MCF 10A (cell line): Measurements from ENCODE around the gene ZDBF2. TPM values are rescaled to one million over a fixed set of nuclear protein-coding genes. Genes with fewer than 3 reads are reported as not detected.

Experiments
- BruUV-seq: library from RNA; stranded (reverse); fragments of 400-500 nt; replicated peaks from 2 replicates; lab custom pipeline; 2021; lab: Mats Ljungman, UMichigan
- CTCF ChIA-PET: fragments of 300-600 bp; sonication (Branson Sonifier 250); formaldehyde crosslinking; extraction: SDS; loops from one replicate; lab custom pipeline; 2021; ENCODE audit warnings: antibody characterized with exemption, inconsistent platforms; lab: Yijun Ruan, JAX
- POLR2A ChIA-PET: fragments of 300-600, 350-650 bp; sonication (Branson Sonifier 250); formaldehyde crosslinking; extraction: SDS; loops from one replicate; lab custom pipeline; 2020; ENCODE audit warnings: antibody characterized with exemption, inconsistent platforms; lab: Yijun Ruan, JAX
- DNase-seq: peaks from one replicate; pipeline ENCODE4 v3.0.0-alpha.2; 2018; ENCODE audit not compliant: unreplicated experiment
- H3K27ac Mint-ChIP-seq: one replicate; pipeline ENCODE4 v1.8.0; 2022; ENCODE audit warnings: mild to moderate bottlenecking, low read depth, mixed read lengths; ENCODE audit not compliant: unreplicated experiment
- H3K27me3 Mint-ChIP-seq: one replicate; pipeline ENCODE4 v1.8.0; 2022; ENCODE audit warnings: mixed read lengths; ENCODE audit not compliant: insufficient read depth, unreplicated experiment
- H3K36me3 Mint-ChIP-seq: one replicate; pipeline ENCODE4 v1.8.0; 2022; ENCODE audit warnings: mild to moderate bottlenecking, moderate library complexity, mixed read lengths; ENCODE audit not compliant: insufficient read depth, unreplicated experiment
- H3K4me1 Mint-ChIP-seq: one replicate; pipeline ENCODE4 v1.8.0; 2022; ENCODE audit warnings: mixed read lengths; ENCODE audit not compliant: insufficient read depth, unreplicated experiment
- H3K4me3 Mint-ChIP-seq: one replicate; pipeline ENCODE4 v1.8.0; 2022; ENCODE audit warnings: mild to moderate bottlenecking, moderate library complexity, mixed read lengths; ENCODE audit not compliant: unreplicated experiment
- H3K9me3 Mint-ChIP-seq: one replicate; pipeline ENCODE4 v1.8.0; 2022; ENCODE audit warnings: mixed read lengths; ENCODE audit not compliant: unreplicated experiment
- intact Hi-C: fragments of 100-400 bp; cut with micrococcal nuclease; formaldehyde crosslinking; loops from 2 replicates; pipeline ENCODE4 v1.14.1; 2022
- total RNA-seq: library from RNA; stranded (reverse); gene quantifications from 2 replicates; pipeline ENCODE4 v1.2.3, GENCODE V29; 2022
- TF ChIP-seq, protein P1 (sequence below): fragments of 200-600 bp; IDR thresholded peaks from one replicate; pipeline ENCODE4 v1.8.0; 2022; ENCODE audit warnings: antibody characterized with exemption, mild to moderate bottlenecking; ENCODE audit not compliant: unreplicated experiment

ZDBF2 gene
- total RNA-seq, 1 experiment from 2014 or later: 15.6 TPM

DNA sequence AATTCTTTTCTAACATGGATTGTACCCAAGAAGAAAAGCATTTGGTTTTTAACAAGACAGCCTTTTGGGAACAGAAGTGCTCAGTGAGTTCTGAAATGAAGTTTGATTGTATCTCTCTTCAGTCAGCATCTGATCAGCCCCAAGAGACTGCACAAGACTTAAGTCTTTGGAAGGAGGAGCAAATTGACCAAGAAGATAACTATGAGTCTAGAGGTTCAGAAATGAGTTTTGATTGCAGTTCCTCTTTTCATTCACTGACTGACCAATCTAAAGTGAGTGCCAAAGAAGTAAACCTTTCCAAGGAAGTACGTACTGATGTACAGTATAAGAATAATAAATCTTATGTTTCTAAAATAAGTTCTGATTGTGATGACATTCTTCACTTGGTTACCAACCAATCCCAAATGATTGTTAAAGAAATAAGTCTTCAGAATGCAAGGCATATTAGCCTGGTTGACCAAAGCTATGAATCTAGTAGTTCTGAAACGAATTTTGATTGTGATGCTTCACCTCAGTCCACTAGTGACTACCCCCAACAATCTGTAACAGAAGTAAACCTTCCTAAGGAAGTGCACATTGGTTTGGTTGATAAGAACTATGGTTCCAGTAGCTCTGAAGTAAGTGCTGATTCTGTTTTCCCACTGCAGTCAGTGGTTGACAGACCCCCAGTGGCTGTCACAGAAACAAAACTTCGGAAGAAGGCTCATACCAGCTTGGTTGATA, 31.2 kb downstream of the ZDBF2 start:
- Mint-ChIP-seq H3K4me3 (no peak overlapping the region), H3K9me3 (no peaks in the 10 kb centered on the region), H3K36me3 (peaks cover 36% of the 10 kb centered on the region), H3K27ac (no peak overlapping the region), H3K4me1 (no peaks in the 10 kb centered on the region), H3K27me3 (no peaks in the 10 kb centered on the region)
- TF ChIP-seq, protein P1, sequence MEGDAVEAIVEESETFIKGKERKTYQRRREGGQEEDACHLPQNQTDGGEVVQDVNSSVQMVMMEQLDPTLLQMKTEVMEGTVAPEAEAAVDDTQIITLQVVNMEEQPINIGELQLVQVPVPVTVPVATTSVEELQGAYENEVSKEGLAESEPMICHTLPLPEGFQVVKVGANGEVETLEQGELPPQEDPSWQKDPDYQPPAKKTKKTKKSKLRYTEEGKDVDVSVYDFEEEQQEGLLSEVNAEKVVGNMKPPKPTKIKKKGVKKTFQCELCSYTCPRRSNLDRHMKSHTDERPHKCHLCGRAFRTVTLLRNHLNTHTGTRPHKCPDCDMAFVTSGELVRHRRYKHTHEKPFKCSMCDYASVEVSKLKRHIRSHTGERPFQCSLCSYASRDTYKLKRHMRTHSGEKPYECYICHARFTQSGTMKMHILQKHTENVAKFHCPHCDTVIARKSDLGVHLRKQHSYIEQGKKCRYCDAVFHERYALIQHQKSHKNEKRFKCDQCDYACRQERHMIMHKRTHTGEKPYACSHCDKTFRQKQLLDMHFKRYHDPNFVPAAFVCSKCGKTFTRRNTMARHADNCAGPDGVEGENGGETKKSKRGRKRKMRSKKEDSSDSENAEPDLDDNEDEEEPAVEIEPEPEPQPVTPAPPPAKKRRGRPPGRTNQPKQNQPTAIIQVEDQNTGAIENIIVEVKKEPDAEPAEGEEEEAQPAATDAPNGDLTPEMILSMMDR: no peak
- ChIA-PET POLR2A (no interaction called here), CTCF (interaction anchor here (0.9 to 1.0 kb wide), 3 partner anchors 93 to 149 kb away, joined by 3 to 5 read pairs (median 3); no protein-coding TSS in a partner anchor)
- no TSS peak for BruUV-seq
- no peak for DNase-seq
- intact Hi-C loops: no loop called here

DNA sequence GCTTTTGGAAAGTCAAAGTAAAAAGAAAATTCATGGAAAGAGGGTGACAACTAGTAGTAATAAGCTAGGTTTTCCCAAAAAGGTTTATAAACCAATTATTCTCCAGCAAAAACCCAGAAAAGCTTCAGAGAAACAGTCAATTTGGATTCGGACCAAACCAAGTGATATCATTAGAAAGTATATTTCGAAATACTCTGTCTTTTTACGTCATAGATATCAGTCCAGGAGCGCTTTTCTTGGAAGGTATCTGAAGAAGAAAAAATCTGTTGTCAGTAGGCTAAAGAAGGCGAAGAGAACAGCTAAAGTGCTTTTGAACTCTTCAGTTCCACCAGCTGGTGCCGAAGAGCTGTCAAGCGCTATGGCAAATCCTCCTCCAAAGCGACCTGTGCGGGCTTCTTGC, 36.6 kb downstream of the ZDBF2 start:
- CTCF ChIA-PET: interaction anchor here (0.6 to 0.7 kb wide), 2 partner anchors 261 to 266 kb away, joined by 3 read pairs; no protein-coding TSS in a partner anchor
- POLR2A ChIA-PET: interaction anchor here (0.7 to 0.9 kb wide), 2 partner anchors 9 to 105 kb away, joined by 3 to 4 read pairs; no protein-coding TSS in a partner anchor
- no peaks in the 10 kb centered on the region for H3K4me1 Mint-ChIP-seq
- H3K9me3 Mint-ChIP-seq: no peaks in the 10 kb centered on the region
- H3K4me3 Mint-ChIP-seq: no peak overlapping the region
- no peak for DNase-seq
- peaks cover 17% of the 10 kb centered on the region for H3K36me3 Mint-ChIP-seq
- intact Hi-C loops: no loop called here
- TF ChIP-seq, protein P1: no peak
- H3K27me3 Mint-ChIP-seq: no peaks in the 10 kb centered on the region
- no peak overlapping the region for H3K27ac Mint-ChIP-seq
- BruUV-seq: no TSS peak

DNA sequence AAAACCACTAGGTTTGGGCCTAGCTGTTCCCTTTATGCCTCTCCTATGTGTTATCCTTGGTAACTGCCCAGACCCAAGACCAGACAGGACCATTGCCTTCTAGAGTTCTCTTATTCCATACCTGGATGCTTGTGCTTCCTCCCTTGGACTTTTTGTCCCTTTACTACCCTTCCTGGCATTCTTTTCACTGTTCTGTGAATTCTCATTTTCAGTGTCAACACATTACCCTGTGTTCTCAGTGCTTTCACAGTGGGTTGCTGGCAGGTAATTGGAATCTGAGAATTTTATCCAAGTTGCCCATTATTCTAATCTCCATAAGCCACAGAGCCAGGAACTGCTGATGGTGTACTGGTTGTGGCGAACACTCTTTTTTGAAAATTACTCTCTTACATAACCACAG, 41.7 kb downstream of the ZDBF2 start:
- H3K4me1 Mint-ChIP-seq: no peaks in the 10 kb centered on the region
- intact Hi-C loops: no loop called here
- H3K36me3 Mint-ChIP-seq: no peaks in the 10 kb centered on the region
- BruUV-seq: no TSS peak
- no peaks in the 10 kb centered on the region for H3K9me3 Mint-ChIP-seq
- no peak overlapping the region for H3K27ac Mint-ChIP-seq
- ChIA-PET POLR2A (no interaction called here), CTCF (no interaction called here)
- H3K4me3 Mint-ChIP-seq: no peak overlapping the region
- TF ChIP-seq, protein P1: no peak
- no peak for DNase-seq
- no peaks in the 10 kb centered on the region for H3K27me3 Mint-ChIP-seq

DNA sequence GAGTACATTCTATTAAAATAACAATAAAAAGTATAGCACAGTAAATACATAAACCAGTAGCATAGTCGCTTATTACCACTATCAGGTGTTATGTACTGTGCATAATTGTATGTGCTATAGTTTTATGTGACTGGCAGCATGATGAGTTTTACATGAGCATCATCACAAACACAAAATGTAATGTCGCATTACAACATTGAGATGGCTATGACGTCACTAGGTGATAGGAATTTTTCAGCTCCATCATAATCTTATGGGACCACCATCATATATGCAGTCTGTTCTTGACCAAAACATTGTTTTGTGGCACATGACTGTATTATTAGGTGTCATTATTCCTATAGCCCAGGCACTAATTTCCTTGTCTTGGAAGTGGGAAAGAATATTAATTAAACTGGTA, 48.6 kb downstream of the ZDBF2 start:
- no peaks in the 10 kb centered on the region for H3K9me3 Mint-ChIP-seq
- intact Hi-C loops: no loop called here
- POLR2A ChIA-PET: interaction anchor here (1.1 kb wide), 1 partner anchor 10 kb away, joined by 3 read pairs; no protein-coding TSS in a partner anchor
- no peaks in the 10 kb centered on the region for H3K27me3 Mint-ChIP-seq
- H3K27ac Mint-ChIP-seq: no peak overlapping the region
- no TSS peak for BruUV-seq
- CTCF ChIA-PET: no interaction called here
- H3K4me1 Mint-ChIP-seq: no peaks in the 10 kb centered on the region
- H3K36me3 Mint-ChIP-seq: no peaks in the 10 kb centered on the region
- no peak overlapping the region for H3K4me3 Mint-ChIP-seq
- no peak for DNase-seq
- TF ChIP-seq, protein P1: no peak
